WTC11 (cell line): ENCODE measurements around the gene PDGFRB. TPM values are rescaled to one million over a fixed set of nuclear protein-coding genes. Genes with fewer than 3 reads are reported as not detected.

ENCODE experiments used
- ATAC-seq: fragments of 200-7000 bp; cut with Tn5 transposase; 2 replicates; pipeline ENCODE4 v1.10.0; 2021; ENCODE audit warnings: mild to moderate bottlenecking, moderate library complexity
- CTCF ChIA-PET: fragments of 300-600 bp; sonication (Branson Sonifier 250); formaldehyde crosslinking; loops from one replicate; lab custom pipeline; 2021; ENCODE audit warnings: antibody characterized with exemption; lab: Charles Lee
- POLR2A ChIA-PET: fragments of 350-600 bp; sonication (Branson Sonifier 250); formaldehyde crosslinking; loops from one replicate; lab custom pipeline; 2021; ENCODE audit warnings: antibody characterized with exemption; lab: Charles Lee
- DNase-seq: peaks from one replicate; pipeline ENCODE4 v3.0.0; 2021; ENCODE audit warnings: low spot score
- H3K27ac Mint-ChIP-seq: 2 replicates; pipeline ENCODE4 v1.8.0; 2021; ENCODE audit warnings: mixed read lengths
- H3K27me3 Mint-ChIP-seq: 2 replicates; pipeline ENCODE4 v1.8.0; 2021; ENCODE audit warnings: low read depth, mild to moderate bottlenecking, moderate library complexity, mixed read lengths
- H3K36me3 Mint-ChIP-seq: 2 replicates; pipeline ENCODE4 v1.8.0; 2021; ENCODE audit warnings: mixed read lengths
- H3K4me1 Mint-ChIP-seq: 2 replicates; pipeline ENCODE4 v1.8.0; 2022; ENCODE audit warnings: mixed read lengths
- H3K4me3 Mint-ChIP-seq: 2 replicates; pipeline ENCODE4 v1.8.0; 2021; ENCODE audit warnings: mild to moderate bottlenecking, moderate library complexity, mixed read lengths
- H3K9me3 Mint-ChIP-seq: 2 replicates; pipeline ENCODE4 v1.8.0; 2021; ENCODE audit warnings: mixed read lengths
- MXD4 ChIP-seq: fragments of 250-450 bp; sonication (Bioruptor Pico); IDR thresholded peaks from 2 replicates; pipeline ENCODE4 v1.8.0; 2021; ENCODE audit warnings: mild to moderate bottlenecking, moderate library complexity, borderline replicate concordance
- NR3C1 ChIP-seq: sonication (generic); formaldehyde crosslinking; conservative IDR thresholded peaks from 2 replicates; pipeline ENCODE4 v1.8.1; 2023; ENCODE audit warnings: low read depth, mild to moderate bottlenecking, missing genetic modification reagents
- PRRX2 ChIP-seq: fragments of 250-450 bp; sonication (Bioruptor Pico); IDR thresholded peaks from 2 replicates; pipeline ENCODE4 v1.8.0; 2021; ENCODE audit warnings: mild to moderate bottlenecking
- SP1 ChIP-seq: sonication (generic); formaldehyde crosslinking; conservative IDR thresholded peaks from 2 replicates; pipeline ENCODE4 v1.8.1; 2022; ENCODE audit warnings: missing genetic modification reagents
- TEAD4 ChIP-seq: sonication (generic); formaldehyde crosslinking; IDR thresholded peaks from 2 replicates; pipeline ENCODE4 v1.8.0; 2022; ENCODE audit warnings: mild to moderate bottlenecking, missing genetic modification reagents
- ZNF138 ChIP-seq: sonication (generic); formaldehyde crosslinking; conservative IDR thresholded peaks from 2 replicates; pipeline ENCODE4 v1.8.1; 2022; ENCODE audit warnings: mild to moderate bottlenecking, moderate library complexity, missing genetic modification reagents
- ZNF317 ChIP-seq: sonication (generic); formaldehyde crosslinking; IDR thresholded peaks from 2 replicates; pipeline ENCODE4 v1.8.1; 2023; ENCODE audit warnings: low read depth, mild to moderate bottlenecking, moderate library complexity, missing genetic modification reagents, borderline replicate concordance
- ZNF423 ChIP-seq: fragments of 250-450 bp; sonication (Bioruptor Pico); IDR thresholded peaks from 2 replicates; pipeline ENCODE4 v2.1.2; 2022; ENCODE audit warnings: mild to moderate bottlenecking, moderate library complexity
- total RNA-seq: library from RNA; stranded (reverse); gene quantifications from 3 replicates; pipeline ENCODE4 v1.2.3, GENCODE V29; 2021
- TF ChIP-seq, protein P1 (sequence below): sonication (generic); formaldehyde crosslinking; IDR thresholded peaks from 2 replicates; pipeline ENCODE4 v1.8.1; 2023; ENCODE audit warnings: mild to moderate bottlenecking, missing genetic modification reagents, moderate library complexity
- TF ChIP-seq, protein P2 (sequence below): sonication (generic); formaldehyde crosslinking; IDR thresholded peaks from 2 replicates; pipeline ENCODE4 v1.8.1; 2022; ENCODE audit warnings: low read depth, mild to moderate bottlenecking, moderate library complexity, missing genetic modification reagents, borderline replicate concordance
- TF ChIP-seq, protein P3 (sequence below): sonication (generic); formaldehyde crosslinking; IDR thresholded peaks from 2 replicates; pipeline ENCODE4 v1.8.0; 2022; ENCODE audit warnings: mild to moderate bottlenecking, missing genetic modification reagents
- TF ChIP-seq, protein P4 (sequence below): sonication (generic); formaldehyde crosslinking; conservative IDR thresholded peaks from 2 replicates; pipeline ENCODE4 v1.8.1; 2023; ENCODE audit warnings: mild to moderate bottlenecking, low read depth, missing genetic modification reagents, moderate library complexity
- TF ChIP-seq, protein P5 (sequence below): sonication (generic); formaldehyde crosslinking; IDR thresholded peaks from 2 replicates; pipeline ENCODE4 v1.8.1; 2023; ENCODE audit warnings: mild to moderate bottlenecking, missing genetic modification reagents, borderline replicate concordance
- TF ChIP-seq, protein P6 (sequence below): fragments of 250-450 bp; sonication (Bioruptor Pico); IDR thresholded peaks from 2 replicates; pipeline ENCODE4 v1.9.0; 2021; ENCODE audit warnings: mild to moderate bottlenecking
- TF ChIP-seq, protein P7 (sequence below): fragments of 250-450 bp; sonication (Bioruptor Pico); IDR thresholded peaks from 2 replicates; pipeline ENCODE4 v1.9.0; 2021; ENCODE audit warnings: mild to moderate bottlenecking
- TF ChIP-seq, protein P8 (sequence below): fragments of 200-600 bp; IDR thresholded peaks from 2 replicates; pipeline ENCODE4 v1.8.0; 2022; ENCODE audit warnings: antibody characterized with exemption

The PDGFRB gene
- total RNA-seq, 1 experiment from 2014 or later: 5.1 TPM

DNA sequence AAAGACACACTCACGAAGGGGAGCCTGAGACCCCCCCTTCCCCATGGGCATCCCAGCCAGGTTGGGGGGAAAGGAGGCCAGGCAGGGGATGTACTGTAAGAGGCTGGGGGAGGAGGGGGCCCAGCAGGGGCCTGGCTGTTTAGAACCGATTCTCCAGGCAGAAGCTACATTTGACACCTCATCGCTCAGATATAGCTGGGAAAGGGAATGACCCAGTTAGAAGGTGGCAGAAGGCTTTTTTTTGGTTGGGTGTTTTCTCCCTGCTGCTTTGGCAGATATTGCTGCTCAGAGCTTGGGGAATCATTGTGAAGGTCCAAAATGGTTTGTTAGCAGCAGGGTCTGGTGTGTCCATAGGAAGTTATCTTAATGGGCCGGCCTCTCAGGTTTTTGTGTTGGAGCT, 16.9 kb upstream of the PDGFRB start:
- ChIA-PET CTCF (interaction anchor here (0.9 to 2.7 kb wide), 4 partner anchors 11 to 42 kb away, joined by 3 to 7 read pairs (median 4); partner anchors contain the start of gene SLC6A7), POLR2A (no interaction called here)
- no peak overlapping the region for H3K27ac Mint-ChIP-seq
- peaks cover 67% of the 10 kb centered on the region for H3K27me3 Mint-ChIP-seq
- TF ChIP-seq, protein P1, sequence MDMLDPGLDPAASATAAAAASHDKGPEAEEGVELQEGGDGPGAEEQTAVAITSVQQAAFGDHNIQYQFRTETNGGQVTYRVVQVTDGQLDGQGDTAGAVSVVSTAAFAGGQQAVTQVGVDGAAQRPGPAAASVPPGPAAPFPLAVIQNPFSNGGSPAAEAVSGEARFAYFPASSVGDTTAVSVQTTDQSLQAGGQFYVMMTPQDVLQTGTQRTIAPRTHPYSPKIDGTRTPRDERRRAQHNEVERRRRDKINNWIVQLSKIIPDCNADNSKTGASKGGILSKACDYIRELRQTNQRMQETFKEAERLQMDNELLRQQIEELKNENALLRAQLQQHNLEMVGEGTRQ (CRISPR knock-in tag): no peak
- TF ChIP-seq MXD4 (CRISPR knock-in tag) (no peak), ZNF138 (no peak), ZNF423 (CRISPR knock-in tag) (no peak), PRRX2 (CRISPR knock-in tag) (no peak), TEAD4 (no peak), NR3C1 (CRISPR knock-in tag) (no peak), ZNF317 (no peak), SP1 (CRISPR knock-in tag) (no peak)
- TF ChIP-seq, protein P2, sequence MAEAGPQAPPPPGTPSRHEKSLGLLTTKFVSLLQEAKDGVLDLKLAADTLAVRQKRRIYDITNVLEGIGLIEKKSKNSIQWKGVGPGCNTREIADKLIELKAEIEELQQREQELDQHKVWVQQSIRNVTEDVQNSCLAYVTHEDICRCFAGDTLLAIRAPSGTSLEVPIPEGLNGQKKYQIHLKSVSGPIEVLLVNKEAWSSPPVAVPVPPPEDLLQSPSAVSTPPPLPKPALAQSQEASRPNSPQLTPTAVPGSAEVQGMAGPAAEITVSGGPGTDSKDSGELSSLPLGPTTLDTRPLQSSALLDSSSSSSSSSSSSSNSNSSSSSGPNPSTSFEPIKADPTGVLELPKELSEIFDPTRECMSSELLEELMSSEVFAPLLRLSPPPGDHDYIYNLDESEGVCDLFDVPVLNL (CRISPR knock-in tag): no peak
- TF ChIP-seq, protein P3, sequence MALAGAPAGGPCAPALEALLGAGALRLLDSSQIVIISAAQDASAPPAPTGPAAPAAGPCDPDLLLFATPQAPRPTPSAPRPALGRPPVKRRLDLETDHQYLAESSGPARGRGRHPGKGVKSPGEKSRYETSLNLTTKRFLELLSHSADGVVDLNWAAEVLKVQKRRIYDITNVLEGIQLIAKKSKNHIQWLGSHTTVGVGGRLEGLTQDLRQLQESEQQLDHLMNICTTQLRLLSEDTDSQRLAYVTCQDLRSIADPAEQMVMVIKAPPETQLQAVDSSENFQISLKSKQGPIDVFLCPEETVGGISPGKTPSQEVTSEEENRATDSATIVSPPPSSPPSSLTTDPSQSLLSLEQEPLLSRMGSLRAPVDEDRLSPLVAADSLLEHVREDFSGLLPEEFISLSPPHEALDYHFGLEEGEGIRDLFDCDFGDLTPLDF (CRISPR knock-in tag): no peak
- TF ChIP-seq, protein P4, sequence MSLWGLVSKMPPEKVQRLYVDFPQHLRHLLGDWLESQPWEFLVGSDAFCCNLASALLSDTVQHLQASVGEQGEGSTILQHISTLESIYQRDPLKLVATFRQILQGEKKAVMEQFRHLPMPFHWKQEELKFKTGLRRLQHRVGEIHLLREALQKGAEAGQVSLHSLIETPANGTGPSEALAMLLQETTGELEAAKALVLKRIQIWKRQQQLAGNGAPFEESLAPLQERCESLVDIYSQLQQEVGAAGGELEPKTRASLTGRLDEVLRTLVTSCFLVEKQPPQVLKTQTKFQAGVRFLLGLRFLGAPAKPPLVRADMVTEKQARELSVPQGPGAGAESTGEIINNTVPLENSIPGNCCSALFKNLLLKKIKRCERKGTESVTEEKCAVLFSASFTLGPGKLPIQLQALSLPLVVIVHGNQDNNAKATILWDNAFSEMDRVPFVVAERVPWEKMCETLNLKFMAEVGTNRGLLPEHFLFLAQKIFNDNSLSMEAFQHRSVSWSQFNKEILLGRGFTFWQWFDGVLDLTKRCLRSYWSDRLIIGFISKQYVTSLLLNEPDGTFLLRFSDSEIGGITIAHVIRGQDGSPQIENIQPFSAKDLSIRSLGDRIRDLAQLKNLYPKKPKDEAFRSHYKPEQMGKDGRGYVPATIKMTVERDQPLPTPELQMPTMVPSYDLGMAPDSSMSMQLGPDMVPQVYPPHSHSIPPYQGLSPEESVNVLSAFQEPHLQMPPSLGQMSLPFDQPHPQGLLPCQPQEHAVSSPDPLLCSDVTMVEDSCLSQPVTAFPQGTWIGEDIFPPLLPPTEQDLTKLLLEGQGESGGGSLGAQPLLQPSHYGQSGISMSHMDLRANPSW (CRISPR knock-in tag): no peak
- TF ChIP-seq, protein P5, sequence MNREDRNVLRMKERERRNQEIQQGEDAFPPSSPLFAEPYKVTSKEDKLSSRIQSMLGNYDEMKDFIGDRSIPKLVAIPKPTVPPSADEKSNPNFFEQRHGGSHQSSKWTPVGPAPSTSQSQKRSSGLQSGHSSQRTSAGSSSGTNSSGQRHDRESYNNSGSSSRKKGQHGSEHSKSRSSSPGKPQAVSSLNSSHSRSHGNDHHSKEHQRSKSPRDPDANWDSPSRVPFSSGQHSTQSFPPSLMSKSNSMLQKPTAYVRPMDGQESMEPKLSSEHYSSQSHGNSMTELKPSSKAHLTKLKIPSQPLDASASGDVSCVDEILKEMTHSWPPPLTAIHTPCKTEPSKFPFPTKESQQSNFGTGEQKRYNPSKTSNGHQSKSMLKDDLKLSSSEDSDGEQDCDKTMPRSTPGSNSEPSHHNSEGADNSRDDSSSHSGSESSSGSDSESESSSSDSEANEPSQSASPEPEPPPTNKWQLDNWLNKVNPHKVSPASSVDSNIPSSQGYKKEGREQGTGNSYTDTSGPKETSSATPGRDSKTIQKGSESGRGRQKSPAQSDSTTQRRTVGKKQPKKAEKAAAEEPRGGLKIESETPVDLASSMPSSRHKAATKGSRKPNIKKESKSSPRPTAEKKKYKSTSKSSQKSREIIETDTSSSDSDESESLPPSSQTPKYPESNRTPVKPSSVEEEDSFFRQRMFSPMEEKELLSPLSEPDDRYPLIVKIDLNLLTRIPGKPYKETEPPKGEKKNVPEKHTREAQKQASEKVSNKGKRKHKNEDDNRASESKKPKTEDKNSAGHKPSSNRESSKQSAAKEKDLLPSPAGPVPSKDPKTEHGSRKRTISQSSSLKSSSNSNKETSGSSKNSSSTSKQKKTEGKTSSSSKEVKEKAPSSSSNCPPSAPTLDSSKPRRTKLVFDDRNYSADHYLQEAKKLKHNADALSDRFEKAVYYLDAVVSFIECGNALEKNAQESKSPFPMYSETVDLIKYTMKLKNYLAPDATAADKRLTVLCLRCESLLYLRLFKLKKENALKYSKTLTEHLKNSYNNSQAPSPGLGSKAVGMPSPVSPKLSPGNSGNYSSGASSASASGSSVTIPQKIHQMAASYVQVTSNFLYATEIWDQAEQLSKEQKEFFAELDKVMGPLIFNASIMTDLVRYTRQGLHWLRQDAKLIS (CRISPR knock-in tag): no peak
- TF ChIP-seq, protein P6, sequence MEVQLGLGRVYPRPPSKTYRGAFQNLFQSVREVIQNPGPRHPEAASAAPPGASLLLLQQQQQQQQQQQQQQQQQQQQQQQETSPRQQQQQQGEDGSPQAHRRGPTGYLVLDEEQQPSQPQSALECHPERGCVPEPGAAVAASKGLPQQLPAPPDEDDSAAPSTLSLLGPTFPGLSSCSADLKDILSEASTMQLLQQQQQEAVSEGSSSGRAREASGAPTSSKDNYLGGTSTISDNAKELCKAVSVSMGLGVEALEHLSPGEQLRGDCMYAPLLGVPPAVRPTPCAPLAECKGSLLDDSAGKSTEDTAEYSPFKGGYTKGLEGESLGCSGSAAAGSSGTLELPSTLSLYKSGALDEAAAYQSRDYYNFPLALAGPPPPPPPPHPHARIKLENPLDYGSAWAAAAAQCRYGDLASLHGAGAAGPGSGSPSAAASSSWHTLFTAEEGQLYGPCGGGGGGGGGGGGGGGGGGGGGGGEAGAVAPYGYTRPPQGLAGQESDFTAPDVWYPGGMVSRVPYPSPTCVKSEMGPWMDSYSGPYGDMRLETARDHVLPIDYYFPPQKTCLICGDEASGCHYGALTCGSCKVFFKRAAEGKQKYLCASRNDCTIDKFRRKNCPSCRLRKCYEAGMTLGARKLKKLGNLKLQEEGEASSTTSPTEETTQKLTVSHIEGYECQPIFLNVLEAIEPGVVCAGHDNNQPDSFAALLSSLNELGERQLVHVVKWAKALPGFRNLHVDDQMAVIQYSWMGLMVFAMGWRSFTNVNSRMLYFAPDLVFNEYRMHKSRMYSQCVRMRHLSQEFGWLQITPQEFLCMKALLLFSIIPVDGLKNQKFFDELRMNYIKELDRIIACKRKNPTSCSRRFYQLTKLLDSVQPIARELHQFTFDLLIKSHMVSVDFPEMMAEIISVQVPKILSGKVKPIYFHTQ (CRISPR knock-in tag): no peak
- TF ChIP-seq, protein P7, sequence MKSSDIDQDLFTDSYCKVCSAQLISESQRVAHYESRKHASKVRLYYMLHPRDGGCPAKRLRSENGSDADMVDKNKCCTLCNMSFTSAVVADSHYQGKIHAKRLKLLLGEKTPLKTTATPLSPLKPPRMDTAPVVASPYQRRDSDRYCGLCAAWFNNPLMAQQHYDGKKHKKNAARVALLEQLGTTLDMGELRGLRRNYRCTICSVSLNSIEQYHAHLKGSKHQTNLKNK (CRISPR knock-in tag): no peak
- TF ChIP-seq, protein P8, sequence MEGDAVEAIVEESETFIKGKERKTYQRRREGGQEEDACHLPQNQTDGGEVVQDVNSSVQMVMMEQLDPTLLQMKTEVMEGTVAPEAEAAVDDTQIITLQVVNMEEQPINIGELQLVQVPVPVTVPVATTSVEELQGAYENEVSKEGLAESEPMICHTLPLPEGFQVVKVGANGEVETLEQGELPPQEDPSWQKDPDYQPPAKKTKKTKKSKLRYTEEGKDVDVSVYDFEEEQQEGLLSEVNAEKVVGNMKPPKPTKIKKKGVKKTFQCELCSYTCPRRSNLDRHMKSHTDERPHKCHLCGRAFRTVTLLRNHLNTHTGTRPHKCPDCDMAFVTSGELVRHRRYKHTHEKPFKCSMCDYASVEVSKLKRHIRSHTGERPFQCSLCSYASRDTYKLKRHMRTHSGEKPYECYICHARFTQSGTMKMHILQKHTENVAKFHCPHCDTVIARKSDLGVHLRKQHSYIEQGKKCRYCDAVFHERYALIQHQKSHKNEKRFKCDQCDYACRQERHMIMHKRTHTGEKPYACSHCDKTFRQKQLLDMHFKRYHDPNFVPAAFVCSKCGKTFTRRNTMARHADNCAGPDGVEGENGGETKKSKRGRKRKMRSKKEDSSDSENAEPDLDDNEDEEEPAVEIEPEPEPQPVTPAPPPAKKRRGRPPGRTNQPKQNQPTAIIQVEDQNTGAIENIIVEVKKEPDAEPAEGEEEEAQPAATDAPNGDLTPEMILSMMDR: no peak
- DNase-seq (no peak), ATAC-seq (no peak)
- H3K9me3 Mint-ChIP-seq: no peaks in the 10 kb centered on the region
- no peak overlapping the region for H3K4me3 Mint-ChIP-seq
- H3K4me1 Mint-ChIP-seq: peaks cover 2% of the 10 kb centered on the region
- H3K36me3 Mint-ChIP-seq: no peaks in the 10 kb centered on the region
